ENCODE results near the gene CHAT.

CHAT gene

DNA sequence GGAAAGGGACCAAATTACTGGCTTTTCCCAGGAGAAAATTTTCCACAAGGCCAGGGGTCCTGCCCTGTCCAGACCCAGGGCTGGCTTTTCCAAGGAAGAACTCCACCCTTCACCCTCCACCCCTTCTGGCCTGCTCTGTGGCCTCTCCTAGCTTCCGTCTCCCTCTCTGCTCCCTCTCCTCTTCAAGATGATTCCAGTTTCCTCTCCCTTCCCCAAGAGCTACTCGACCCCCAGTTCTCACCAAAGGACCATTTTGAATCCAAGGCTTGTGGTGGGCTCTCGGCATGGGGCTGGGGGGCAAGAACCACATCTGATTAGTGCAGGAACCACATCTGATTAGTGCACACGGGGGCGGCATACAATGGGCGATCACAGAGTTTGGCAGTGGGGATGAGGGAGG is 7.7 kb downstream of the CHAT start:
- Mint-ChIP-seq H3K27ac (no peak overlapping the region), H3K27me3 (ENCODE audit: low read depth) (peaks cover 25% of the 10 kb centered on the region), H3K4me1 (ENCODE audit: low read depth) (no peaks in the 10 kb centered on the region), H3K36me3 (ENCODE audit: low read depth) (no peaks in the 10 kb centered on the region), H3K9me3 (no peaks in the 10 kb centered on the region), H3K4me3 (no peak overlapping the region)
- DNase-seq (ENCODE audit: low spot score) = no peak

DNA sequence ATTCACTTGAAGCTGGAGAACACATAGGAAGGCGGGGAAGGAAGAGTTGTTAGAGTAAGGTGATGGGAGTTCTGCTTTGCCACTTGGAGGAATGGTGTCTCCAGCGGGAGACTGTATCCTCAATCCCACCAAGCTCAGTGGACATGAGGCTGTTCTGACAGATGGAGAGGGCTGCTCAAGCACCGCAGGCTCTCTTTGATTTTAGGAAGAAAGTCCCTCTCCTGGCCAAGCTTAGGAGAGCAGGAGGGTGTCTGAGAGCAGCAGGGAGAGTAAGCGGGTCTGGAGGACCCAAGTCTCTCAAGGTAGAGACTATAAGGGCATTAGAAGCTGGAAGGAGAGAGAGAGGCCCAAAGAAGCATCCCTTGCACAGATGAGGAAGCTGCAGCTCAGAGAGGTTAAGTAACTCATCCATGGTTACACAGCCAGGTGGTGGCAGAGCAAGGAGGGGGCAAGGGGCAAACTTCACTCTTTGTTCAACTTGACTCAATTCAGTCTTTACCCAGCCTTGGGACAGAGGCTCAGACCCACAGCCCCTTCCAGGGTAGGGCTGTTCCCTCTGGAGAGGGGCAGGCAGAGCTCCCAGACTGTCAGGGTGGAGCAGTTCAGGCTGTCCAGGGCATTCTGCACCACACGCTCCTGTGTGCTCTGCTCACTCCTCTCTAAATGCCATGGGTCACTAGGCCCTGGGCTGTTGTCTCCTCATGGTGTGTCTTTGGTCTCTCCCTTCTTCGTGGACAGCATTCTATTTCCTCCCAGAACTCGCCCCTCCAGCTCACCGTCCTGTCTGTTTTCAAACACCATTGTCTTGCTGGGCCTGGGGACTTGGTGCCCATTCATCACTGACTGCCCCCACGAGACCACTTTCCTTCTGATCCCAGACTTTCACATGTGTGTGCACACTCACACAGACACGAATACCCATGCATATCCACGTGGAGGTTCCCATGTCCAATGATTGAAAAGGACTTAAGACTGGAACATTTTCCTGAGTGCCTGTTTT is 8.9 kb downstream of the CHAT start:
- DNase-seq (ENCODE audit: low spot score) = no peak
- H3K27ac Mint-ChIP-seq = no peak overlapping the region
- H3K4me1 Mint-ChIP-seq (ENCODE audit: low read depth) = no peaks in the 10 kb centered on the region
- no peak overlapping the region for H3K4me3 Mint-ChIP-seq
- no peaks in the 10 kb centered on the region for H3K36me3 Mint-ChIP-seq (ENCODE audit: low read depth)
- peaks cover 16% of the 10 kb centered on the region for H3K27me3 Mint-ChIP-seq (ENCODE audit: low read depth)
- no peaks in the 10 kb centered on the region for H3K9me3 Mint-ChIP-seq

DNA sequence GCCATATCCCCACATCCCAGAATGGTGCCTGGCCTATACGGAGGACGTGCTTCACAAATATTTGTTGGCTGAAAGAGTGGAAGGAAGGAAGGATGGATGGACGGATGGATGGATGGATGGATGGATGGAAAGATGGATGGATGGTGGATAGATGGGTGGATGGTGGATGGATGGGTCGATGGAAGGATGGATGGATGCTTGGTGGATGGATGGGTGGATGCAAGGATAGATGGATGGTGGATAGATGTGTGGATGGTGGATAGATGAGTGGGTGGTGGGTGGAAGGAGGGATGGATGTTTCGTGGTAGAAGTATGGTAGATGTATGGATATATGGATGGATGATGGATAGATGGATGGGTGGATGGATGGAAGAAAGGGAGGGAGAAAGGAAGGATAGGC is 10.8 kb downstream of the CHAT start:
- no peaks in the 10 kb centered on the region for H3K4me1 Mint-ChIP-seq (ENCODE audit: low read depth)
- no peak for DNase-seq (ENCODE audit: low spot score)
- H3K27ac Mint-ChIP-seq = no peak overlapping the region
- H3K9me3 Mint-ChIP-seq = no peaks in the 10 kb centered on the region
- H3K4me3 Mint-ChIP-seq = no peak overlapping the region
- no peaks in the 10 kb centered on the region for H3K36me3 Mint-ChIP-seq (ENCODE audit: low read depth)
- H3K27me3 Mint-ChIP-seq (ENCODE audit: low read depth) = peaks cover 9% of the 10 kb centered on the region

DNA sequence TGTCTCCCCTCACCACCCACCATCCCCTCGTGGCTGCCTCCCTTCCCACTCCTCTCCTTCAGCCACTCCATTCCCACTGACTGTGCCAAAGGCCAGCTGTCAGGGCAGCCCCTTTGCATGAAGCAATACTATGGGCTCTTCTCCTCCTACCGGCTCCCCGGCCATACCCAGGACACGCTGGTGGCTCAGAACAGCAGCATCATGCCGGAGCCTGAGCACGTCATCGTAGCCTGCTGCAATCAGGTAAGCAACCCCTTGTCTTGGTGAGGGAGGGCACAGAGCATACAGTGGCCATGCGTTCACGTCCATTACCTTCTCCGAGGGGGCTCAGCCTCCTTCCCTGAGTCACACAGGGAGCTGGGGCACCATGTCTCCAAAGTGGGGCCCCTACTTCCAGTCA is 11.6 kb downstream of the CHAT start:
- DNase-seq (ENCODE audit: low spot score) = no peak
- no peak overlapping the region for H3K4me3 Mint-ChIP-seq
- H3K9me3 Mint-ChIP-seq = no peaks in the 10 kb centered on the region
- H3K27ac Mint-ChIP-seq = no peak overlapping the region
- no peaks in the 10 kb centered on the region for H3K4me1 Mint-ChIP-seq (ENCODE audit: low read depth)
- H3K27me3 Mint-ChIP-seq (ENCODE audit: low read depth) = peaks cover 4% of the 10 kb centered on the region
- H3K36me3 Mint-ChIP-seq (ENCODE audit: low read depth) = no peaks in the 10 kb centered on the region

DNA sequence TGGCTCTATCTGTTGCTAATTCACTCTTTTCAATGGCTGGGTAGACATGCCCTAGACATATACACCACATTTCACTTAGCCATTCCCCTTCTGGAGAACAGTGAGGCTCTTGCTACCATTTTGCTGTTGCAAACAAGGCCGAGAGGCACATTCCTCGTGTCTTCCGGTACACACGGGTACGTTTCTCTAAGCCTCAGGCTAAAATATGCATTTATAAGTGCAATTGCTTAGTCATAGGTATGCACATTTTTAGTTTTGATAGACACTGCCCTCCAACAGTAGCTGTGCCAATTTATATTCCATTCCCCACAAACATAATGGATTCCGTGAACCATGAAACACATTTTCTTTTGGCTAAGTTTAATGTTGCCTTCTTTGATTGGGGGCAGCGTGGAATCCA is 13.2 kb downstream of the CHAT start:
- no peak overlapping the region for H3K4me3 Mint-ChIP-seq
- no peaks in the 10 kb centered on the region for H3K9me3 Mint-ChIP-seq
- no peak for DNase-seq (ENCODE audit: low spot score)
- H3K27ac Mint-ChIP-seq = no peak overlapping the region
- no peaks in the 10 kb centered on the region for H3K4me1 Mint-ChIP-seq (ENCODE audit: low read depth)
- H3K27me3 Mint-ChIP-seq (ENCODE audit: low read depth) = peaks cover 2% of the 10 kb centered on the region
- H3K36me3 Mint-ChIP-seq (ENCODE audit: low read depth) = no peaks in the 10 kb centered on the region

DNA sequence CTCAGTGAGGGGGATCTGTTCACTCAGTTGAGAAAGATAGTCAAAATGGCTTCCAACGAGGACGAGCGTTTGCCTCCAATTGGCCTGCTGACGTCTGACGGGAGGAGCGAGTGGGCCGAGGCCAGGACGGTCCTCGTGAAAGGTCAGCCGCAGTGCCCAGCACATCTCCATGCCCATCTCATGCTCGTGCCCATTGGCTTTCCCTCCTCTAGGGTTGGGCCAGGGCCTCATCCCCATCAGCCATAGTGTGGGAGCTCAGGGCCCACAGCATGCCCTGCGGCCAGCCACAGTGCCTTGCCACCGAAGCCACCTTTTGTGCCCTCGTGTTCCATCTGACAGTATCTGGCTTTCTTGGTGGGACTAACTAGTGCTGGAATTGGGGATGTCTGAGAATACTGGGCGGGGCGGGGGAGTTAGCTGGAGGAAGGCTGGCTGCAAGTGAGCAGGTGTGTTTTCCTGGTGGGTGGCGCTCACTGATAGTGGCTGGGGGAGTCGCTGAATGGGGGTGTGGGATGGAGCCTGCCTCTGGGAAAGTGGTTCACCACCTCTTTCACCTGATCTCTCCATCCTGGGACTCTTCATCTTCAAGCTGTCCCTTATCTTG is 13.9 kb downstream of the CHAT start:
- DNase-seq (ENCODE audit: low spot score) = no peak
- no peaks in the 10 kb centered on the region for H3K9me3 Mint-ChIP-seq
- H3K4me3 Mint-ChIP-seq = no peak overlapping the region
- no peaks in the 10 kb centered on the region for H3K4me1 Mint-ChIP-seq (ENCODE audit: low read depth)
- no peaks in the 10 kb centered on the region for H3K36me3 Mint-ChIP-seq (ENCODE audit: low read depth)
- no peak overlapping the region for H3K27ac Mint-ChIP-seq
- H3K27me3 Mint-ChIP-seq (ENCODE audit: low read depth) = peaks cover 2% of the 10 kb centered on the region

DNA sequence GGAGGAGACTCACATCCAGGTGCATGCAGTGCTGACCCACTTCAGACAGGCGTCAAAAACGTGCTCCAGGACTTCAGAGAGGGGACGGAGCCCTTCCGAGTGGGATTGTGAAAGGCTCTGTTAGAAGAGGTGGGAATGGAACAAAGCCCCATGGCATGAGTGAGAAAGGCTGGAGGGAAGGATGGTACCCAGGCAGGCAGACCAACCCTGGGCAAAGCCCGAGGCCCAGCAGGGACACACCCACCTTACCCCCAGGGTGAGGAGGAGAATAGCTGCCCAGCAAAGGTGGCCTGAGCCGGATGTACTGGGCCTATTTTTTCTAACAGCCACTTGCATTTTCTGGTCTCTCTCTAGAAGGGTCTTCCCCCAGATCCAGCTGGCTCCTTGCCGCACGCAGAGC is 14.8 kb downstream of the CHAT start:
- H3K36me3 Mint-ChIP-seq (ENCODE audit: low read depth) = no peaks in the 10 kb centered on the region
- H3K4me3 Mint-ChIP-seq = no peak overlapping the region
- DNase-seq (ENCODE audit: low spot score) = no peak
- H3K4me1 Mint-ChIP-seq (ENCODE audit: low read depth) = no peaks in the 10 kb centered on the region
- H3K9me3 Mint-ChIP-seq = no peaks in the 10 kb centered on the region
- H3K27ac Mint-ChIP-seq = no peak overlapping the region
- peaks cover under 1% of the 10 kb centered on the region for H3K27me3 Mint-ChIP-seq (ENCODE audit: low read depth)

DNA sequence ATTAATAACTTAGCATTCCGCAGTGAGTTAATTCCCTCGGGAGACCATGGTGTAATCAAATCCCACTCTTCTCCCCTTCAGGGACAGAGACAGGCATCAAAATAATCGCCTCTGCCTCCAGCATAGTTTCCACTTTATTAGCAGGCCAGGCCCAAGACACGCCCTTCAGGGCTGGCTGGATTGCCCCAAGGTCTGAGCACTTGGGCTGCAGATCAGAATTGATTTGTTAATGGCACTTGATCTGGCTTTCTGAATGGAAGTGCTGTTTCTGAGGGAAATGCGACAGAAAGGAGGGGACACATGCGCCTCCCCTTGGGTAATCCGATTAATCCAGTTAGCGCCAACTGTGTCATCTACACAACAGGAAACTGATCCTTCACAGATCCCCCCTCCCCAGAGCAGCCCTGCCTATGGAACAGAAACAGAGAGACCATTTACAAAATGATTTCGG is 15.6 kb downstream of the CHAT start:
- no peaks in the 10 kb centered on the region for H3K4me1 Mint-ChIP-seq (ENCODE audit: low read depth)
- DNase-seq (ENCODE audit: low spot score) = no peak
- H3K36me3 Mint-ChIP-seq (ENCODE audit: low read depth) = no peaks in the 10 kb centered on the region
- H3K27ac Mint-ChIP-seq = no peak overlapping the region
- no peaks in the 10 kb centered on the region for H3K9me3 Mint-ChIP-seq
- H3K27me3 Mint-ChIP-seq (ENCODE audit: low read depth) = peaks cover 2% of the 10 kb centered on the region
- H3K4me3 Mint-ChIP-seq = no peak overlapping the region

DNA sequence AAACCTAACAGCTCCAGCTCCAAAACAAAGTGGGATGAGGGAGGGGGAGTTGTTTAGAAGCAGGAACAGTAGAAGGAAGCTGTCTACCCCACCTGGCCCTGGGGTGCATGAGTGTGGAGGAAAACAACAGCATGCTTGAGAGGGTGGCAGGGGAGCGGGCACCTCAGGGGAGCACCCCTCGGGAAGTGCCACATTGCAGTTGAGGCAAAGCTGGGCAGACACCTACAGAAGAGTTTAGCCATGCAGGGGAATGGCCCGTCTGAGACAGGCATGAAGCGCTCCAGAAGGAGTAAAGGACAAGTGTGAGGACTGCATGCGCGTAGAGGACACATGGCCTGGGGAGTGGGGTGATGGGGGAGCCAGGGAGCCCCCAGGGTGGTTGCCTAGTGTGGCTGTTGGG is 18.1 kb downstream of the CHAT start:
- Mint-ChIP-seq H3K27me3 (ENCODE audit: low read depth) (peaks cover 16% of the 10 kb centered on the region), H3K4me3 (no peak overlapping the region), H3K36me3 (ENCODE audit: low read depth) (no peaks in the 10 kb centered on the region), H3K27ac (no peak overlapping the region), H3K9me3 (no peaks in the 10 kb centered on the region), H3K4me1 (ENCODE audit: low read depth) (no peaks in the 10 kb centered on the region)
- DNase-seq (ENCODE audit: low spot score) = no peak

DNA sequence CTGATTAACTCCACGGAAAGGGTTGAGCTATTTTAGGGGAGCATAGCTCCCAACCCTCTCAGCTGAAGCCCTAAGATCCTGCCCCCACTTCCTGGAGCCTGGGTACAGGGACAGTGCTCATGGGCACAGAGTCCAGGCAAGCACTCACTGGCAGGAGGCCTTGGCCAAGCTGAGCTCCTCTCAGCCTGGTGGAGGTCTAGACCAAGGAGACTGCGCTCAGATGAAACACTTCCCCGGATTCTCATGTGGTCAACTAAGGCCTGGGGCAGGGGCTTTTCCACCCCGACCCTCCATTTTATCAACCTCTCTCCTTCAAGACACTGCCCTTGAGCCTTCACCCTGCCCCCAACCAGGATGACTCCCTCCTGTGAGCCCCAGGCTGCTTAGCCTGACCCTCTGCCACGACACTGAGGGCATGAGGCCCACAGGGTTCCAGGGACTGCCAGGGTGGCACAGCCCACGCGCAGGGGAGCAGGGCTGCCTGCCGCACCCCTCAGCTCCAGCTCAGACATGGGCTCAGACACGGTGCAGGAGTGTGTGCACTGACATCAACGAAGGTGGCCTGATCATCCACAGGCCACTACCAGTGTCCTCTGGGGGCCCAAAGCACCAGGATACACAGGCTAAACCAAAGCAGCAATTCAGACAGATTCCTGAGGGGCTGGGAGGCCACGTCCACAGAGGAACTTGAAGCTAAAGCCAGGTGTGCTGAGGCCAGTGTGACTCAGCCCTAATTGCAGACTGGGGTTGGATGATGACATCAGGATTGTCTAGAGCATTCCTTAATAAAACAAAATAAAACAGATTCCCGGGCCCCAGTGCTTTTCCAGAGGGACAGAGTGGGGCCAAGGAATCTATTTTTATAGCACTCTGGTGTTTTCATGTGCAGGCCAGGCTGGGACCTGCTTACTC is 18.8 kb downstream of the CHAT start:
- H3K36me3 Mint-ChIP-seq (ENCODE audit: low read depth) = no peaks in the 10 kb centered on the region
- H3K27ac Mint-ChIP-seq = no peak overlapping the region
- no peak overlapping the region for H3K4me3 Mint-ChIP-seq
- peaks cover 23% of the 10 kb centered on the region for H3K27me3 Mint-ChIP-seq (ENCODE audit: low read depth)
- no peaks in the 10 kb centered on the region for H3K4me1 Mint-ChIP-seq (ENCODE audit: low read depth)
- H3K9me3 Mint-ChIP-seq = no peaks in the 10 kb centered on the region
- DNase-seq (ENCODE audit: low spot score) = no peak

DNA sequence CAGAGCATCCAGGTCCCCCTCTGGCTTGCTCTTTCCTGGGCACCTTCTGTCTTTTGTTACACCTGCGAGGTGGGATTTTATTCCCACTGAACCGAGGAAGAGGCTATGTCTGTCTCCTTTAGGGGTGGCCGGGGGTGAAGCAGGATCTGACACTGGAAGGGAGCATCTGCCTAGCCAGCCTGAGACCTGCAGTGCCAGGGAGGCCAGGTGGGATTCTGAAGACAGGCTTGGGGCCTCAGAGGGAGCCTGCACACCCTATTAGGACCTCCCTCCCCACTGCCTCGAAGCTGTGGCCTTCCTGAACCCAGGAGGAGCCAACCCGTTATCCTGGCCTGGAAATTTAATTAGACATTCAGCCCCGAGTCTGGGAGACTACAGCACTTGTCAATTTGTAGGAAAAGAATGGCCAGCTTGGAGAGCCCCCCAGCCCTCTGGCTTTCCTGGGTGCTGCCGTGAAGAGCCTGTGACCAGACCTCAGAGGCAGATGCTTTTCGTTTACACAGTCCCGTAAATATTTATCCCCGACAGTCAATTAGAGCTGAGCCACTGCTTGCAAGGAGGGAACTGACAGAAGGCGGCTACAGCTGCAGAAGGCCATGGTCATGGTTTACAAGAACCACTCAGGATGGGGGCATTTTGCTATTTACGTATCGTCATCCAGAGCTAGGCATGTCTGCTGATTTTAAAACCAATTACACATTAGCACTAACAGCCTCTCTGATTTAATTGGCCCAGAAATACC is 19.7 kb downstream of the CHAT start:
- Mint-ChIP-seq H3K27ac (no peak overlapping the region), H3K4me3 (no peak overlapping the region), H3K9me3 (no peaks in the 10 kb centered on the region), H3K27me3 (ENCODE audit: low read depth) (peaks cover 30% of the 10 kb centered on the region), H3K4me1 (ENCODE audit: low read depth) (no peaks in the 10 kb centered on the region), H3K36me3 (ENCODE audit: low read depth) (no peaks in the 10 kb centered on the region)
- DNase-seq (ENCODE audit: low spot score) = no peak

DNA sequence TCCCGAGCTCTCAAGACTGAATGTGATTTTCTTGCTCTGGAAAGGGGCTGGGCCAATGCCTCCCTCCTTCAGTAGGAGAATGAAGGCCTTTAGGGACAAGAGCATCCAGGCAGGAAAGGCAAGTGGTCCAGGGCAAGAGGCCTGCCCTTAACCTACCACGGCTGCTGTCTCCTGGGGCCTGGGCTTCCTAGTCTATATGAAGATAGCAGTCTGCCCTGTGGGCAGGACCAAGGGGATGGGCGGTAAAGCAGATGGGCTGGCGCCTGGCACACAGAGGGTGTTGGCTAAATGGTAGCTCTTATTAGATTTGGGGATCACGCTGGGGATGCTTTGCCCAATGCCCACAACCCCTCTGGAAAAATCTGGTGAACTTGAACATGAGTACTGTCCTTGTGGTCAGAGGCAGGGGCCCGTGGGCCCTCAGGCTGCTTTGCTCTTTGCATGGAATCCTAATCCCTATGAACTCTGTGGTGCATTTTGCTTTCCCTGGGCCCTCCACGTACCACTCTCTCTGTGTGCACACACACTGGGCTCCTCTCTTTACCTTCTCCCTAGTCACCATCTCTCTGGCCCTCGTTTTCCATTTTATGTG is 20.3 kb downstream of the CHAT start:
- peaks cover 30% of the 10 kb centered on the region for H3K27me3 Mint-ChIP-seq (ENCODE audit: low read depth)
- H3K27ac Mint-ChIP-seq = no peak overlapping the region
- H3K4me3 Mint-ChIP-seq = no peak overlapping the region
- no peak for DNase-seq (ENCODE audit: low spot score)
- no peaks in the 10 kb centered on the region for H3K9me3 Mint-ChIP-seq
- no peaks in the 10 kb centered on the region for H3K4me1 Mint-ChIP-seq (ENCODE audit: low read depth)
- H3K36me3 Mint-ChIP-seq (ENCODE audit: low read depth) = no peaks in the 10 kb centered on the region

DNA sequence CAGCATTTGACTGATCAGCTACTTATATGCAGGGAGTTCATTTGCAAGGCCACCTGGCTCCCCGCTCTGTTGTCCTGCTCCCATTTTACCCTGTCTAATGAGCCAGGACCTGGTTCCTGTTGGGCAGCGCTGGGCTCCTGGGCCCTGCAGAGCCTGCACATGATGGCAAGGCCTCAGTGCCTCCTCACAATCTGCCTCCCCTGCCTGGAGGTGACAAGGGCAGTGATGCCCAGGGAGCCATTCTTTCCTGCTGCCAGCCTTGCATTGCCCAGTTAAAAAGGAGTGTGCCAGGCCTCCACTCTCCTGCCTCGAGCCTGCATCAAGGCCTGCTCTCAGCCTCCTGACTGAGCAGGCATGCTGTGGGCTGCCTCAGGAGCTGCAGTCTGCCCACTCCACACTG is 28.5 kb downstream of the CHAT start:
- Mint-ChIP-seq H3K27me3 (ENCODE audit: low read depth) (peaks cover 13% of the 10 kb centered on the region), H3K36me3 (ENCODE audit: low read depth) (no peaks in the 10 kb centered on the region), H3K9me3 (no peaks in the 10 kb centered on the region), H3K4me3 (no peak overlapping the region), H3K27ac (no peak overlapping the region), H3K4me1 (ENCODE audit: low read depth) (no peaks in the 10 kb centered on the region)
- no peak for DNase-seq (ENCODE audit: low spot score)
